LNCAP (cell line): ENCODE data around the gene STIM2.

ENCODE experiments used
- CTCF ChIP-seq: fragments of 450-650 bp; IDR thresholded peaks from 2 replicates; pipeline ENCODE4 v1.5.1; 2017; ENCODE audit warnings: mild to moderate bottlenecking

The STIM2 gene

GRCh38 chr4:26953366-26953765, 92.7 kb downstream of the STIM2 start:
- no peak for TF ChIP-seq CTCF

GRCh38 chr4:26953770-26954423, 93.3 kb downstream of the STIM2 start:
- TF ChIP-seq CTCF = no peak

- no peak for TF ChIP-seq CTCF
Observed at GRCh38 chr4:26955241-26955640, 94.6 kb downstream of the STIM2 start.

- TF ChIP-seq CTCF = no peak
Observed at GRCh38 chr4:26958925-26959653, 98.4 kb downstream of the STIM2 start.

GRCh38 chr4:26959654-26960047, 99.0 kb downstream of the STIM2 start:
- no peak for TF ChIP-seq CTCF

GRCh38 chr4:26962720-26963119, 102.1 kb downstream of the STIM2 start:
- TF ChIP-seq CTCF = no peak

- no peak for TF ChIP-seq CTCF
Observed at GRCh38 chr4:26964512-26964911, 103.9 kb downstream of the STIM2 start.
